GM23338 (cell line): ENCODE results near the gene SLC43A2. TPM values are rescaled to one million over a fixed set of nuclear protein-coding genes. Genes with fewer than 3 reads are reported as not detected.

Experiments
- ATAC-seq: fragments of 200-7000 bp; cut with Tn5 transposase; 3 replicates; pipeline ENCODE4 v1.9.1; 2020
- DNase-seq: peaks from one replicate; pipeline ENCODE4 v3.0.0-alpha.2; 2015; ENCODE audit warnings: low spot score
- H2AFZ ChIP-seq: fragments of 200-600 bp; sonication (generic); 2 replicates; pipeline ENCODE4 v1.8.0; 2016; ENCODE audit warnings: antibody characterized with exemption, mild to moderate bottlenecking, moderate library complexity
- H3F3A ChIP-seq: fragments of 200-600 bp; sonication (generic); replicated peaks from 2 replicates; pipeline ENCODE4 v1.8.0; 2017; ENCODE audit warnings: antibody characterized with exemption, mixed run types, low read depth
- H3K27ac ChIP-seq: fragments of 200-600 bp; sonication (generic); 2 replicates; pipeline ENCODE4 v1.6.1; 2016; ENCODE audit warnings: low read depth
- H3K27me3 ChIP-seq: fragments of 200-600 bp; sonication (generic); 2 replicates; pipeline ENCODE4 v1.8.0; 2016; ENCODE audit warnings: mild to moderate bottlenecking, mixed run types, moderate library complexity; ENCODE audit not compliant: insufficient read depth
- H3K36me3 ChIP-seq: fragments of 200-600 bp; sonication (generic); 2 replicates; pipeline ENCODE4 v1.8.0; 2016; ENCODE audit warnings: mild to moderate bottlenecking; ENCODE audit not compliant: insufficient read depth
- H3K4me1 ChIP-seq: fragments of 200-600 bp; sonication (generic); 2 replicates; pipeline ENCODE4 v1.8.0; 2016; ENCODE audit warnings: mild to moderate bottlenecking, moderate library complexity; ENCODE audit not compliant: insufficient read depth
- H3K4me2 ChIP-seq: fragments of 200-600 bp; sonication (generic); 2 replicates; pipeline ENCODE4 v1.7.1; 2017; ENCODE audit warnings: mixed run types
- H3K4me3 ChIP-seq: fragments of 200-600 bp; sonication (generic); 2 replicates; pipeline ENCODE4 v1.6.1; 2016; ENCODE audit warnings: mixed run types
- H3K79me2 ChIP-seq: fragments of 200-600 bp; sonication (generic); replicated peaks from 2 replicates; pipeline ENCODE4 v1.8.0; 2017; ENCODE audit warnings: mild to moderate bottlenecking; ENCODE audit not compliant: insufficient read depth
- H3K9me2 ChIP-seq: fragments of 200-600 bp; sonication (generic); 2 replicates; pipeline ENCODE4 v1.8.0; 2017; ENCODE audit not compliant: insufficient read depth
- H4K20me1 ChIP-seq: fragments of 200-600 bp; sonication (generic); replicated peaks from 2 replicates; pipeline ENCODE4 v1.8.0; 2017; ENCODE audit warnings: mild to moderate bottlenecking; ENCODE audit not compliant: insufficient read depth
- H3K27ac Mint-ChIP-seq: 2 replicates; pipeline ENCODE4 v1.8.0; 2020; ENCODE audit warnings: inconsistent platforms, mild to moderate bottlenecking, moderate library complexity, mixed read lengths
- H3K27me3 Mint-ChIP-seq: 3 replicates; pipeline ENCODE4 v1.8.0; 2022; ENCODE audit warnings: low read depth, mild to moderate bottlenecking, moderate library complexity, mixed read lengths, inconsistent platforms; ENCODE audit not compliant: insufficient read depth, poor library complexity
- H3K36me3 Mint-ChIP-seq: 3 replicates; pipeline ENCODE4 v1.8.0; 2021; ENCODE audit warnings: low read depth, mild to moderate bottlenecking, inconsistent platforms, moderate library complexity, mixed read lengths
- H3K4me1 Mint-ChIP-seq: 3 replicates; pipeline ENCODE4 v1.8.0; 2020; ENCODE audit warnings: mild to moderate bottlenecking, inconsistent platforms, mixed read lengths
- H3K4me3 Mint-ChIP-seq: 3 replicates; pipeline ENCODE4 v1.8.0; 2021; ENCODE audit warnings: moderate library complexity, mild to moderate bottlenecking, inconsistent platforms, mixed read lengths
- H3K9me3 Mint-ChIP-seq: 3 replicates; pipeline ENCODE4 v1.8.0; 2020; ENCODE audit warnings: moderate library complexity, mild to moderate bottlenecking, inconsistent platforms, mixed read lengths
- CREB1 ChIP-seq: fragments of 250-450 bp; sonication (Bioruptor Pico); IDR thresholded peaks from 2 replicates; pipeline ENCODE4 v1.5.0; 2020; ENCODE audit warnings: low read depth, mild to moderate bottlenecking, moderate library complexity
- CTCF ChIP-seq, 2 experiments: fragments of 200-600 bp in 1 of 2; sonication (generic) in 1 of 2; conservative IDR thresholded peaks; 2 replicates each; pipeline versions ENCODE4 v1.5.1 to v1.6.1; 2016 to 2017; ENCODE audit warnings: antibody characterized with exemption in 2 of 2, low read depth in 2 of 2, mild to moderate bottlenecking in 2 of 2, moderate library complexity in 1 of 2
- EZH2 ChIP-seq: fragments of 200-600 bp; sonication (generic); IDR thresholded peaks from one replicate; pipeline ENCODE4 v1.8.0; 2017; ENCODE audit warnings: antibody characterized with exemption, mild to moderate bottlenecking, low read depth; ENCODE audit not compliant: unreplicated experiment
- EZH2phosphoT487 ChIP-seq: fragments of 200-600 bp; sonication (generic); IDR thresholded peaks from one replicate; pipeline ENCODE4 v1.8.1; 2018; ENCODE audit warnings: antibody characterized with exemption; ENCODE audit not compliant: unreplicated experiment
- ZNF114 ChIP-seq: fragments of 250-450 bp; sonication (Bioruptor Pico); IDR thresholded peaks from 2 replicates; pipeline ENCODE4 v1.5.0; 2020; ENCODE audit warnings: mild to moderate bottlenecking, moderate library complexity
- ZNF331 ChIP-seq: fragments of 250-450 bp; sonication (Bioruptor Pico); IDR thresholded peaks from 2 replicates; pipeline ENCODE4 v1.5.0; 2020; ENCODE audit warnings: low read depth, mild to moderate bottlenecking, moderate library complexity
- ZNF462 ChIP-seq: fragments of 250-450 bp; sonication (Bioruptor Pico); IDR thresholded peaks from 2 replicates; pipeline ENCODE4 v1.5.0; 2020; ENCODE audit warnings: mild to moderate bottlenecking, moderate library complexity
- polyA plus RNA-seq: library from polyadenylated mRNA; unstranded; fragments of >200 nt; fragmentation: Nextera tagmentation; extraction: Ambion mirVana; gene quantifications from 2 replicates; pipeline ENCODE4 v1.2.1, GENCODE V29; 2016
- total RNA-seq: library from RNA; depleted of rRNA; stranded (reverse); fragments of >200 nt; shearing (Covaris generic); gene quantifications from 2 replicates; pipeline ENCODE4 v1.2.3, GENCODE V29; 2014

SLC43A2 gene
- total and polyA plus RNA-seq, 2 experiments from 2014 or later: 2.2 to 9.8 TPM

- TF ChIP-seq CREB1 (CRISPR knock-in tag) (no peak), CTCF (conservative IDR thresholded peaks at IDR 0.05; ENCODE audit: low read depth in 2 of 2) (no peak)
Observed at GRCh38 chr17:1559047-1560043, 69.3 kb downstream of the SLC43A2 start (continued).

- H3K79me2 ChIP-seq: peaks cover 56% of the 10 kb centered on the region
- H3K27me3 ChIP-seq: no peaks in the 10 kb centered on the region
- no peak for DNase-seq
- H3K4me3 Mint-ChIP-seq: no peak overlapping the region
- H3K4me1 ChIP-seq: peaks cover 12% of the 10 kb centered on the region; the same call in 1 of the 2 replicates
- peaks cover 2% of the 10 kb centered on the region; the same call in 1 of the 3 replicates for H3K9me3 Mint-ChIP-seq
- no peak overlapping the region for H3K4me3 ChIP-seq
- peaks cover 14% of the 10 kb centered on the region for H3K36me3 Mint-ChIP-seq
- H2AFZ ChIP-seq: no peak overlapping the region
- no peak overlapping the region for H3K27ac Mint-ChIP-seq
- H3F3A ChIP-seq: no peaks in the 10 kb centered on the region
- no peaks in the 10 kb centered on the region for H3K36me3 ChIP-seq
- peaks cover 24% of the 10 kb centered on the region for H3K4me1 Mint-ChIP-seq
- no peak for ATAC-seq
- H3K27ac ChIP-seq: no peak overlapping the region
- peaks cover 45% of the 10 kb centered on the region for H4K20me1 ChIP-seq
- TF ChIP-seq ZNF114 (no peak), ZNF462 (no peak), EZH2phosphoT487 (no peak), EZH2 (no peak), CREB1 (CRISPR knock-in tag) (no peak), ZNF331 (CRISPR knock-in tag) (no peak)
- H3K9me2 ChIP-seq: no peaks in the 10 kb centered on the region
- peaks cover 16% of the 10 kb centered on the region for H3K27me3 Mint-ChIP-seq
- no peak overlapping the region for H3K4me2 ChIP-seq
Observed at GRCh38 chr17:1558401-1558800, 70.2 kb downstream of the SLC43A2 start.
